ENCODE measurements around the gene NUDT16.

NUDT16 gene

GRCh38 chr3:131402391-131403039, 20.9 kb downstream of the NUDT16 start:
- TF ChIP-seq, protein P1, sequence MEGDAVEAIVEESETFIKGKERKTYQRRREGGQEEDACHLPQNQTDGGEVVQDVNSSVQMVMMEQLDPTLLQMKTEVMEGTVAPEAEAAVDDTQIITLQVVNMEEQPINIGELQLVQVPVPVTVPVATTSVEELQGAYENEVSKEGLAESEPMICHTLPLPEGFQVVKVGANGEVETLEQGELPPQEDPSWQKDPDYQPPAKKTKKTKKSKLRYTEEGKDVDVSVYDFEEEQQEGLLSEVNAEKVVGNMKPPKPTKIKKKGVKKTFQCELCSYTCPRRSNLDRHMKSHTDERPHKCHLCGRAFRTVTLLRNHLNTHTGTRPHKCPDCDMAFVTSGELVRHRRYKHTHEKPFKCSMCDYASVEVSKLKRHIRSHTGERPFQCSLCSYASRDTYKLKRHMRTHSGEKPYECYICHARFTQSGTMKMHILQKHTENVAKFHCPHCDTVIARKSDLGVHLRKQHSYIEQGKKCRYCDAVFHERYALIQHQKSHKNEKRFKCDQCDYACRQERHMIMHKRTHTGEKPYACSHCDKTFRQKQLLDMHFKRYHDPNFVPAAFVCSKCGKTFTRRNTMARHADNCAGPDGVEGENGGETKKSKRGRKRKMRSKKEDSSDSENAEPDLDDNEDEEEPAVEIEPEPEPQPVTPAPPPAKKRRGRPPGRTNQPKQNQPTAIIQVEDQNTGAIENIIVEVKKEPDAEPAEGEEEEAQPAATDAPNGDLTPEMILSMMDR (conservative IDR thresholded peaks at IDR 0.05): no peak
- no peak overlapping the region for H3K27ac ChIP-seq

GRCh38 chr3:131403216-131403895, 21.8 kb downstream of the NUDT16 start:
- TF ChIP-seq, protein P1 (conservative IDR thresholded peaks at IDR 0.05): no peak
- H3K27ac ChIP-seq: no peak overlapping the region

GRCh38 chr3:131405411-131405810, 23.8 kb downstream of the NUDT16 start:
- TF ChIP-seq, protein P1 (conservative IDR thresholded peaks at IDR 0.05): no peak

GRCh38 chr3:131406274-131406673, 24.7 kb downstream of the NUDT16 start:
- H3K27ac ChIP-seq: no peak overlapping the region
- TF ChIP-seq, protein P1 (conservative IDR thresholded peaks at IDR 0.05): no peak

More at GRCh38 chr3:131405411-131405810, 23.8 kb downstream of the NUDT16 start:
- no peak overlapping the region for H3K27ac ChIP-seq

DNA sequence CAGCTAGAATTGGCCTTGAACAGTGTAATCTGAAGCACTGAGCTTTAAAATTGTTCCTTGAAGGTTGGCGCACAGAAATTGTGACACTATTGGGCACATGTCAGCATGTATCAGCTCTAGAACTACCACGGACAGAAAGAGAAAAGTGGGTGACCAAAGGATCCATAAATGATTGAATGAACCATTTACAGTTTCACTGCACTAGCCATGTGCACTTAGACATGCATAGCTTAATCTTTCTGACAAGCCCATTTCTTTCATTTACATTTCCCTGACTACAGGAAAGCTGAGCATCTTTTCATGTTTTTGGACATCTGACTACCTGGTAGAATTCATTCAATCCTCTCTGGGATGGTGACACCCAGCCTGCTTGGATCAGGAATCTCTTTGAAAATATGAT, 36.2 kb downstream of the NUDT16 start:
- no peak overlapping the region for H3K27ac ChIP-seq
- TF ChIP-seq, protein P1 (conservative IDR thresholded peaks at IDR 0.05): no peak

DNA sequence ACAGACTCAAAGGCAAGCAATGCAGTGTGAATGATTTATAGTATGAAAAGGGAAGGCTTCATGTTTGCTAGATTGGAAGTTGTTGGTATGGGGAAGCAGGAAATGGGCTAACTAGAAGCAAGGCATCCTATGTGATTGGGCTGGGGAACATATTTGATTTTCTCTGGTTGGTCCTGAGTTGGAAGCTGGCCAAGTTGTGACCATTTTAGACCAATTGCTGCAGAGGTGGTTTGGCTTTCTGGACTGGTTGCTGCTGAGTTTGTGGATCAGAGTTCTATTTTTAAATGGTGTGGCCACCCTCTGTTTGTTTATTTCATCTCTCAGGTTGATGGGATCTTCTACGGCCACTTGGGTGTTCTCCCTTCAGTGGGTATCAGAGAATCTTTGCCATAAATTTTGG, 39.7 kb downstream of the NUDT16 start:
- TF ChIP-seq, protein P1 (conservative IDR thresholded peaks at IDR 0.05): no peak
- peak overlapping the region; percentile 49; the same call in 1 of the 2 replicates for H3K27ac ChIP-seq

DNA sequence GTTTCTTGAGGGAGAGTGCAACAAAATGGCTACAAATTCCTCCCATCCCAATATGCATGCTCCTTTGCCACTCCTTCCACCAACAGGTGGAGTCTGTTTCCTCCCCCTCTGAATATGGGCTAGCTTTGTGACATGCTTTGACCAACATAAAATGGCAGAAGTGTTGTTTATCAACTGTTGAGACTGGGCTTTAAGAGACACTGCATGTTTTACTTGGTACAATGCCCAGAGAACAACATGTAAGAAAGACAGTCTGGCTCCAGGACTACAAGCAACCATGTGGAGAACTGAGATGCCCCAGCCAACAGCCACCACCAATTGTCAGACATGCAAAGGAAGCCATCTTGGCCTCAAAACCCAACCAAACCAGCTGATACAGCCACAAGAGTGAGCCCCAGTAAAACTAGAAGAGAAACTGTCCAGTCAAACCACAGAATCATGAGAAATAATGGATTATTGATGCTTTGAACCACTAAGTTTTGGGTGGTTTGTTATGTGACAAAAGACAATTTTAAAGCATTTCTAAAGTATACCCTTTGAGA, 40.5 kb downstream of the NUDT16 start:
- TF ChIP-seq, protein P1 (conservative IDR thresholded peaks at IDR 0.05): no peak
- peak overlapping the region; percentile 49 for H3K27ac ChIP-seq
